Suprapubic skin (tissue), 4 donors: Measurements from ENCODE around the gene FAM229A.

ENCODE experiments used
- EP300 ChIP-seq: sonication (generic); formaldehyde crosslinking; IDR thresholded peaks from one replicate; pipeline ENCODE4 v1.6.1; 2017; ENCODE audit warnings: antibody characterized with exemption
- POLR2A ChIP-seq, 2 donors: fragments of 450-650 bp; IDR thresholded peaks; one replicate each; pipeline ENCODE4 v1.6.1; 2017; ENCODE audit warnings: antibody characterized with exemption in 2 of 2, mild to moderate bottlenecking in 2 of 2, moderate library complexity in 2 of 2
- POLR2AphosphoS5 ChIP-seq, 3 donors: sonication (generic); formaldehyde crosslinking; IDR thresholded peaks; one replicate each; pipeline ENCODE4 v1.6.1; 2017; ENCODE audit warnings: antibody characterized with exemption in 3 of 3
- TF ChIP-seq, protein P1 (sequence below), 2 donors: fragments of 200-600 bp in 1 of 2; fragments of 450-650 bp in 1 of 2; sonication (generic) in 1 of 2; IDR thresholded peaks; one replicate each; pipeline ENCODE4 v1.5.1; 2016 to 2019; ENCODE audit warnings: antibody characterized with exemption in 2 of 2, mild to moderate bottlenecking in 1 of 2, moderate library complexity in 1 of 2

DNA sequence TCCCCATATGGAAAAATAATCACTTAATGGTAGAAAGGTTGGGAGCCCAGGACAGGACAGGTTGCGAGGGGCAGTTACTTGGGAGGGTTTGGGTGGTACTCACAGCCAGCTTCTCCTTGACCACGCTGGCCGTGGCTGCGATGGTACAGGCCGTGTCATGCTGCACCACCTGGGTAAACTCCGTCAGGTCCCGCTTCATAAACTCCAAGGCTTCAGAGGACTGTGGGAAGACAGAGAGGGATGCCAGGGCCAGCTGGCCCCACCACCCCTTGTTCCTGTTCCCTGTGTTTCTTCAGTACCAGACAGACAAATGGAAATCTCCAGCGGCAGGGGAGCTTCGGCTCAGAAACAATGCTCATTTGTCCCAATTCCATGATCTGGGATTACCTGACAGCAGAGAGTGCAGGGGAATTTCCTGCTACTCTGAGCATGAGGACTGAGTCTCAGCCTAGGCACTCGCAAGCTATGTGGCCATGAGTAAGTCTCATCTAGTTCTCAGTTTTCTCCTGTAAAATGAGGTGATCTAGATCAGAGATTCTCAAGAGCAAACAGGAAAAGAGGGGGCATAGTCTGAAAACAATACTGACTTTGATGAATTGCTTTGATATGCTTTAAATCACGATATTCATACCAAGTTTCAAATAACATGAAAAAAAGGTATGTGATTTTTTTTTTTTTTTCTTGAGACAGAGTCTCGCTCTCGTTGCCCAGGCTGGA lies 24.5 kb upstream of the FAM229A start:
- TF ChIP-seq, protein P1, sequence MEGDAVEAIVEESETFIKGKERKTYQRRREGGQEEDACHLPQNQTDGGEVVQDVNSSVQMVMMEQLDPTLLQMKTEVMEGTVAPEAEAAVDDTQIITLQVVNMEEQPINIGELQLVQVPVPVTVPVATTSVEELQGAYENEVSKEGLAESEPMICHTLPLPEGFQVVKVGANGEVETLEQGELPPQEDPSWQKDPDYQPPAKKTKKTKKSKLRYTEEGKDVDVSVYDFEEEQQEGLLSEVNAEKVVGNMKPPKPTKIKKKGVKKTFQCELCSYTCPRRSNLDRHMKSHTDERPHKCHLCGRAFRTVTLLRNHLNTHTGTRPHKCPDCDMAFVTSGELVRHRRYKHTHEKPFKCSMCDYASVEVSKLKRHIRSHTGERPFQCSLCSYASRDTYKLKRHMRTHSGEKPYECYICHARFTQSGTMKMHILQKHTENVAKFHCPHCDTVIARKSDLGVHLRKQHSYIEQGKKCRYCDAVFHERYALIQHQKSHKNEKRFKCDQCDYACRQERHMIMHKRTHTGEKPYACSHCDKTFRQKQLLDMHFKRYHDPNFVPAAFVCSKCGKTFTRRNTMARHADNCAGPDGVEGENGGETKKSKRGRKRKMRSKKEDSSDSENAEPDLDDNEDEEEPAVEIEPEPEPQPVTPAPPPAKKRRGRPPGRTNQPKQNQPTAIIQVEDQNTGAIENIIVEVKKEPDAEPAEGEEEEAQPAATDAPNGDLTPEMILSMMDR (IDR thresholded peaks at IDR 0.05): no peak
- TF ChIP-seq POLR2A (IDR thresholded peaks at IDR 0.05) (no peak), POLR2AphosphoS5 (IDR thresholded peaks at IDR 0.05) (no peak), EP300 (no peak)
